HG02571 (cell line): ENCODE results near the gene ARHGEF17.
A peak's percentile ranks its signal among the peaks of the same experiment; 100 is the strongest.

Experiments
- ATAC-seq: cut with Tn5 transposase; IDR thresholded peaks from one replicate; pipeline ENCODE4 v1.9.1; 2021; ENCODE audit warnings: mild to moderate bottlenecking, moderate library complexity; ENCODE audit not compliant: unreplicated experiment

ARHGEF17 gene

DNA sequence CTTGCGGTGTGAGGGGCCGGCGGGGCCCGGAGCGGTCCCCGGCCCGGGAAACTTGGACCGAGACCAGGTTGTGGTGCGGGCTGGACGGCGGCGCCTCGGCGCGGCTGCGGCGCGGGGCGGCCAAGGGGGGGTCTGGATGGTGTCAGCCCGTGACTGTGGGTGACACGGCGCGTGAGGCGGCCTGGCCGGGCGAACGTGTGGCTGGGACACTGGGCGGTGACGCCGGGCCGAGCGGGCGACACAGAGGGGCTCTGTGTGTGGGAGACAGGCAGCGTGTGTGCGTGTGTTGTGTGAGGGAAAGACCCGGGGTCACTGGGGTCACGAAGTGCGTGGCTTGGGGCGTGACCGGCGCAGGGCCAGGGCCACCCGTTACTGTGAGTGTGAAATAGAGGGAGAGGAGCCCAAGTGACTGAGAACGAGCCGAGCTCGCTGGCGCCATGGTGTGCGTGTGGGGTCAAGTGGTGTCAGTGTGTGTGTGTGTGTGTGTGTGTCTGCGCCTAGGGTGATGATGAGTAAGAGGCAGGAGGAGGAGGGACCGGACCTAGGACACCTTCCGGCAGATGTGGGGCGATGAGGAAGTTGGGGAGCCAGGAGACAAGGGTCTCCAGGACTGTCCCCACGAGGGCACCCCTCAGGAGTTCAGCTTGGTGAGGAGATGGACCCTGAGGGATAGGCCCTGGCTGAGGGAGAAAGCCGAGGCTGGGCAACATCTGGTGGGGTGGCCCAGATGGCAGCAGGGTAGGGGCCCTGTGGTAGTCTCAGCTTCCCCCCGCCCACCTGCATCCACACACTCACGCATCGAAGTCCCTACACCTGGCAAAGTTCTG is 68.9 kb downstream of the ARHGEF17 start:
- ATAC-seq = no peak

DNA sequence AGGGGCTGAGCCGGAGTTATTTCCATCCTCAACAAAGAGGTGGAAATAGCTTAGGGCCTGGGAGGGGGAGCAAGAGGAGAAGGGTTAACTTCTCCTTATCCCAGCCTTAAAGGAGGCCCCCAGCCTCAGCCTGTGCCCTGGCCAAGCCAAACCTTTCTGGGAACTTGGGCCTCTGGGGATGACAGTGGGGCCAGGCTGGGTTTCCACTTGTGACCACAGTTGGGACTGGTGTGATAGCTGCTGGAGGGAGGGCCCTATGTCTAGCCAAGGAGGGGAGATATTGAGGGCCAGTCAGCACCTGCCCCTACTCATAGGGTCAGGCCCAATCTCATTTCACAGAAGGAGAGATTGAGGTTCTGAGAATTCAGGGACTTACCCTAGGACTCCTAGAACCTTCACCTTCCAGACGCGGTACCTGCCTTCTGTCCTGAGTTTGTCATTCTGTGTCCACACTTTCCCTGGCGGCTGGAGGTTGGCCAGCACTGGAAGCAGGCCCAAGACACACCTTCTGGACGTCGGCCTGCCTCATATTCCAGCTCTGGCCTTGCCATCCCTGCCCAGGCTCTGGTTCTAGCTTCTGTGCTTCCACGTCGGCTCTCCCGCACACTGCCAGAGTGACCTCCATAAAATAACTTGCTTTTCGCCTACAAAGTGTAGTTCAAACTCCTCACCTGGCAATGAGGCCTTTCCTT is 71.3 kb downstream of the ARHGEF17 start:
- no peak for ATAC-seq

DNA sequence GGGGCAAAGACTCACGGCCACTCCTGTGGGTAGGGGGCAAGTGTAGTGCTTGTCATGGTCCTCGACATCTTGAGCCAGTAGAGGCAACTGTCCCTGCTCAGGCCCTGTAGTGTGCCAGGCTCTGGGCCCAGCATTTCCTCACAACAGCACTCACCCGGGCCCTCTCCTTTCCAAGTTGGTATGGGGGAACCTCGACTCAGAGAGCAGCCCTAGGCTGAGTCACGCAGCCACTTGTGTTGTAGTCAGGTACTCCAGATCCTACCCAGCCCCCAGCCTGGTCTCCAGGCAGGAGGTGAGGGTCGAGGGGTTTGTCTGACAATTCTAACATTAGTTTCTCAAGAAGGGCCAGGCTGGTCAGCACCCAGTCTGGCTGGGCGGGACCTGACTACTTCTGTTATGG is 72.3 kb downstream of the ARHGEF17 start:
- no peak for ATAC-seq

DNA sequence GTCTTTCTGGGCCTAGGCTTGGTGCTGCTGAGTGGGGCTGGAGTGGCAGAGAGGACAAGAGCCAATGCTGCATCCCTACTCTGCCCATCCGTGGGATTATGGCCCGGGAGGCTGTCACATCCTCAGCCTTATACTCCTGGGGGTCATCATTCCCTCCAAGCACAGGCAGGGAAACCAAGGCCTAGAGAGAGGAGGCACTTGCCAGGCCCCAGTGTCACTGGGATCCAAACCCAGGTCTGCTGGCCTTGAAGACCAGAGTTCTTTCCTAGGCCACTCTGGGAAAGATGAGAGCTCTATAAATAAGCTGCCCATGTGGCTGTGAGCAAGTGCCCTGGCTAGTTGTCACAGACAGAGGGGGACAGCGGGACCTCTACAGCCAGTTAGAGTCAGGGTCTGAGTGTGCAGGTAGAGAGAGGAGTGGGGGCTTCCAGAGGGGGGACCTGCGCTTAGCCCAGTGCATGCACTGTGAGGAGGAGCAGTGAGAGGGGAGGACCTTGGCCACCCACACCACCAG is 72.9 kb downstream of the ARHGEF17 start:
- ATAC-seq = no peak

DNA sequence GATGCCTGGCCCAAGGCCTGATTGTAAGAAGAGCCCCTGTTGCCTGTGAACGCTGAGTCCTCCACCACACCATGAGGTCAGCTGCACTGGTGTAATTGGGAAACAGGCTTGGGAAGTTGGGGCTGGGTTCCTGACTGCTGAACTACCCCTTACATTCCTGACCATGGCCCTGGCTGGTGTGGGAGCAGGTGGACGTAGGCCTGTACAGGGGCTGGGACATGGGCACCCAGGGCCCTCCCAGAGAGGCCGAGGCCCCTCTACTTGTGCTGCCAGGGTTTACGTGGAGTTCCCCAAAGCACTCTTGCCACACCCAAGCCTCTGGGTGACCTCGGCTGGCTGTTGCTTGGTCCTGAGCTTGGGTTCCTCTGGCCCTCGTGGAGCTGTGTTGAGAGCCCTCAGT is 73.5 kb downstream of the ARHGEF17 start:
- no peak for ATAC-seq

DNA sequence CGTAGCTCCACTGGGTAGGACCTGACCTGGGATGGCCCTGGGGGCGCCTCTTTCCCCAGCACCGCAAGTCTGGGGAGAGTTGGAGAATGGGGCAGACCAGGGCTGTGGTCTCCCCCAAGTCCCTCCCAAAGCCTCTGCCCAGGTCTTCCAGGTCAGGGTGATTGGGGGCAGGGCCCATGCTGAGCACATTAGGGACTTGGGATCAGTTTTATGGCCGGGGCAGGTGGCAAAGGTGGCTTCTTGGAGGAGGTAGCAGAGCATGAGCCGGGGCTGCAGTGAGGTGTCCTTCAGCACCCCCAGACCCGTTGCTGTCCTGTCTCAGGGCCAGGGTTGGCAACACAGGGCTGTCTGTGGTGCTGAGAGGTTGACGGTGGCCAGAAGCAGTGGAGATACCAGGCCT is 74.1 kb downstream of the ARHGEF17 start:
- no peak for ATAC-seq

DNA sequence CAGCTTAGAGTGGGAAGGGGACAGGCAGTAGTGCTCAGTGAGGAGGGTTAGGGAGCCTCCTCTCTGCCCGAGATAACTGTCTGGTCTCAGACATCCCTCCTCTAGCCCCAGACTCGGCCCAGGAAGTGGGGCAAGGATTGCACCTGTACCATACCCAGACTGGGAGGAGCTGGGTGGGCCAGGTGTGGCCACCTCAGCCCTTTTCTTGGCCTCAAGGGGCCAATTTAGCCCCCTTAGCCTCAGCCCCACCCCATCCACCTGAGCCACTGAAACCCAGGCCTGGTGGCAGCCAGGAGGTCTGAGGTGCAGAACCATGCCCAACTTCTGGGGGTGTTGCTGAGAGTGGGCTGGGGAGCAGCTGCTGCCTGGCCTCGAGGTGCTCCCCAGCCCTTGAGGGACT is 74.7 kb downstream of the ARHGEF17 start:
- ATAC-seq = no peak

DNA sequence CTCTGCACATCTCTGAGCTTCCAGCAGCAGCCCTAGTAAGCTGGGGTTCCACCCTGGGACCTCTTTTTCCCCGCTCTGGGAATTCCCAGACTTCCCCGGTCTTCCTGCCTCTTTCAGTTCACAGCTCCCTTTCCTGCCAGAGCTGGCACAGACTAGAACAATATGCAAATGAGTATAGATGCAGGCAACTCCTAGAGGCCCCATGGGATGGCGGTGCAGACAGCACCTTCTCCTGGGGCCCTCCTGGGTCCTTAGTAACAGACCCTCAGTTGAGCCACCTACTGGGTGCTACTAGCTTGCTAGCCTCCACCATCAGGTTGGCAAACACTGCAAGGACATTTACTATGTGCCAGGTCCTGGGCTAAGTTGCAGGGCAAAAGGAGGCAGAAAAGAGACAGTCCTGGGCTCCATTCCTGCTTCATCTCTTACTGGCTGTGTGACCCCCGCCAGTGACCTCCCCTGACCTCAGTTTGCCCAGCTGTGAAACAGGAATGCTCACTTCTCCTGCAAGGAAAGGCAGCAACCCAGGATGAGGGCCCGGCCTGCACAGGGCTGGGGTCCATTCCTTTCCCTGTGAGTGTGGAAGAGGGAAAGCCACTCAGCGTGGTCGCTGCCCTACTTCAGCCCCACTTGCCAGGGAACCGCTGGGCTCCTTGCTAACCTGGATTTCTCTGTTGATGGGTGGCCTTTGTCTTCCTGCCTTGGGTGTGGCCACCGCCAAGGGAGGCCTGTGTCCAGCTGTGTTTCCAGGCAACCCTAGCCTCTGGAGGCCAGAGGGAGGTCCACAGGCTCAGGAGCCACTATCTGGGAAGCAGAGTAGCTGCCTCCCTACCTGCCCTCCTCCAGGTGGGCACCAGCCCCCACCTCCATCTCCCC is 75.4 kb downstream of the ARHGEF17 start:
- no peak for ATAC-seq

DNA sequence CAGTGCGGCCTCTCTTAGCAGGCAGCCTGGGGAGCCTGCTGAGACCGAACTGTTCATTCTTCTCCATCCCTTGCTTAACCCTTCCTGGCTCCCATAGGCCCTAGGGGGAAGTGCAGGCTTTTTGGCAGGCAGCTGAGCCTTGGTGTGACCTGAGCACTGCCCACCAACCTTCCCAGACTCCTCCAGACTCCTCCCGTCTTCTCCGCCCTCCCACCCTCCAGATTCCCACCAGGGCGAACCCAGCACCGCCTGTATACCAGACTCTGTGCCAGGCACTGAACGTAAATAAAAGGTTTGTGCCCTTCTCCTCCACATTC is 76.0 kb downstream of the ARHGEF17 start:
- no peak for ATAC-seq

DNA sequence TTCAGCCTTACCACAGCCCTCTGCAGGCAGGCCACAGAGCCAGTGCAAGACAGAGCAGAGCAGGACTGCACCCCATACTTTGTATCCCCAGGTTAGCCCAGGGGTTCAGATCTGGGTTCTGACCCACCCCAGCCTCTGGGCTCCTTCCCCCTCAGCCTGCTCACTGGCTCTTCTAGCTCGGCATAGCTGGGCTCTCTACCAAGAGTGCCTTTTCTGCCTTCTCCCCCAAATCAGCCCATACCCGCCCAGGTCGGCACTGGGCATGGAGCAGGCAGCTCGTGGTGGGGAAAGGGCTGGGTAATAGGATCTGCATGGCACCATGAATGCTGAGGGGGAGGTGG is 76.4 kb downstream of the ARHGEF17 start:
- ATAC-seq = no peak

DNA sequence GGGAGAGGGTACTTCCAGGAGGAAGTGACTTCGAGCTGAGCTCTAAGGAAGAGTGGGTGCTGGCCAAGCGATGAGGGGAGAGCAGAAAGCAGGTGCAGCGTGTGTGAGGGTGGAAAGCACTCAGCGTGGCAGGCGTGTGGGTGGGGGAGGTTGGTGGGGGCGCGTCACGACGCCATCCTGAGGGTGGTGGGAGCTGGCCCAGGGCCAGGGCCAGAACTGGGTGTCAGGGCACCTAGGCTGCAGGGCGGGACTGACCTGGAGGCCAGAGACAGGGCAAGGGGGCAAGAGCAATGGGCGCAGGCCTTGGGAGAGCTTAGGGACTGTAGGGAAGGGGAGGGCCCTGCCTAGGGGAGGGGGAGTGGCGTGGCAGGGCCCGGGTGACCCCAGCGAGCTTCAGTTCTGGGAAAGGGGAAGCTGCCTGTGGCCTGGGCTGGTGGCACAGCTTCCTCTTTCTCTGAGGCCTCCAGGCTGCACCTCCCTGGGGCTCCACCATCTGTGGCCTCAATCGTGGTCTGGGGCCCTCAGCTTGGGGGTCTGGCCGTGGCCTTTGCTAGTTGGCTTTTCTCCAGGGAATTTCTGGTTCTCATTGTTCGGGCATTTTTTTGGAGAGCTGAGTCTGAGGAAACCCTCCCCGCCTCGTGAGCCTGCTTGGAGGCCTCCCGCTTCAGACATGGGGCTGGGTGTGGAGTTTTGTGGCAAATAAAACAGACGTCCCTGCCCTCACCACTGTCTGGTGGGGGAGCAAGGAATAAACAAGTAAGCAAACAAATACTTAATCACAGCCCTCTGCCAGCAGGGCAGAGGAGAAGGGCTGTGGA is 77.0 kb downstream of the ARHGEF17 start:
- ATAC-seq = peak; percentile 35

DNA sequence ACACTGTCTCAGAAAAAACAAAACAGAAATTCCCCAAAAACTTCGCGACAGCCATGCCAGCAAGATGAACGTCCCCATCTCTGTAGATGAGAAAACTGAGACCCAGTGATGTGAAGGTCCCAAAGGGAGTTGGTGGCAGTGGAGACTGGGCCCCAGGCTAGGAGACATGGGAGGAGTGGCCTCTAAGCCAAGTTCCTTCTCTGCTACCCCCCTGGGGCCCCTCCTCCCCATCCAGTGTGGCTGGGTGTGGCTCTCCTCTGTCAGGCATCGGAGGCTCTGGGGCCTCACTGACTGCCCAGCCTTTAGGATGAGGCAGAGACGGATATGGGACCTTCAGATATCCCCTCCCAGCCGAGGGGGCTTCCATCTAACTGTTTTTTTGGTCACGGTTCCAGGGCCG is 77.9 kb downstream of the ARHGEF17 start:
- ATAC-seq = no peak

DNA sequence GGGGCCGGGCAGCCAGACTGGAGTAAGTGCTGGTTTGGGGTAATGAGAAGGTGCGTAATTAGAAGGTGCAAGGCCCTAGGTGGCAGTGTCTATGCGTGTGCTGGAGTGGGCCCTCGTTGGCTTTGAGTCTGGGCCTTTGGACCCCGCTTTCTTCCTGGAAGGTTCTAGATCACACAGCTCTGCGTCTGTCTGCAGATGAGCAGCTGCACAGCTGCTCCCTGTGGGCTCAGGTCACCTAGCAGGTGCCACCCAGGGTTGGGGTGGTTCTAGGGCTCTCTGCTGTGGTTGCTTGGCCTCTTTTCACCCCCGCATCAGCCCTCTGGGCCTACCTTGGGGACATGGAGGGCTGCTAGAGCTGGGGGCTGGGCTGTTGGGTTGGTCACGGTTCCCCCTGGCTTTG is 78.5 kb downstream of the ARHGEF17 start:
- ATAC-seq = no peak

DNA sequence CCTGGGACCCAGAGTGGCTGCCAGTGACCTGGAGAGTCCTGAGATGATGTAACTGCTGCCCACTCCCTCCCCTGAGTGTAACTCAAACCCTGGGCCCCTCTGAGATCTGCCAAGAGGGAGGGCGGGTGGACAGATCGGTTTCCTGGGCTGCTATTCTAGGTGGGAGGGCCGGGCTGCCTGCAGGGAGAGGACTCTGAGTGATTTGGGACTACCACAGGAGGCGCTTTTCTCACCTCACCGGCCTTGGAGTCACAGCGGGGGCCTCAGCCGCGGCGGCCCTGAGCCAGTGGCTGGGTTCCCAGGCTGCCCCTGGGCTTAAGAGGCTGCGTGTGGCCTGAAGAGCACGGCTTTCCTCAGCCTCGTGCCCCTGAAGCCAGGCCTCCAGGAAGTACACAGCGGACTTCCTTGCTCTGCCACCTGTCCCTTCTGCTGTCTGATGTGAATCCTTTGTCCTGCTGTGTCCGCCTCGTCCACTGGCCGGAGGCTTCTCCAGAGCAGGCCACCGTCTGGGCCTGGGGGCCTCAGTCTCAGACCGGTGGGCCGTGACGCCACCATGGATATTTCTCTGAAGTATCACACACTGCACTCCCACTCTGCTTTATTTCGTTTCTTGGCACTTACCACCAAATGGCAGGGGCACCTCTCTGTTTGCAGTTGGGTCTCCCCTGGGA is 79.7 kb downstream of the ARHGEF17 start:
- no peak for ATAC-seq

DNA sequence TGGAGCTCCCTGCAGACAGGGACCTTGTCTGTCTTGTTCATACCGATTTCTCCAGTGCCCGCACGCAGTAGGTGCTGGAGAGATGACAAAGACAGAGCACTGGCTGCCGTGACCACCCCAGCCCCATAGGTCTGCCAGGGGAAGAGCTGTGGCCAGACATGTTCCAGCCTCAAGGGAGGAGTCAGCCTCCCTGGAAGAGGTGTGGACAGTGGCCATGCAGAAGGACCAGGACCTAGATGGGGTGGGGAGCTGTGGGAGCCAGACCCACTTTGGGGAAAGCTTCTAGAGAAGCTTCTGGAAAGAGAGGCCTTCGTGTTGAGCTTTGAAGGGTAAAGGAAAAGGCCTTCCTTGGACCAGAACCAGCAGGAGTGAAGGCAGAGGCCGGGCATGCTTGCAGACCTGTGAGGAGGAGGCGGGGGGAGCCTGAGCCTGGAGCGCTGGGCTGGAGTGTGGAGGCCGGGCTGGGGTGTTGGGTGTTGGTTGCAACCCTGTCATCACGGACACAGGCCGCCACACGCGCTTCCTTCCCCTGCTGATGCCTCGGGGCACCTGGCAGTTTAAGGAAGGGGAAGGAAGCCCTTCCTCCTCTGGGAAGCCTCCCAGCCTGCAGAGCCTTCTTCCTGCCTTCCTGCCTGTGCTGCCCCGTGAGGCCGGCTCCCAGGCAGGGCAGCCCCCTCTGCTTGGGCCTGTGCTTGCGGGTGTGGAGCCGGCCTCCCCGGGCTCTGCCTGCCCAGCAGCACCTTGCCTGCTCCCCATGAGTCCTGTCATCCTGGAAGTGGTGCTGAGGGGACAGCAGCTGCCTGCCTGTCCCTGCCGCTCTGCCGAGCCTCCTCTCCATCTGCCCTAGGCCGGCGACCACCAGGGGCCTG is 80.4 kb downstream of the ARHGEF17 start:
- ATAC-seq = no peak

DNA sequence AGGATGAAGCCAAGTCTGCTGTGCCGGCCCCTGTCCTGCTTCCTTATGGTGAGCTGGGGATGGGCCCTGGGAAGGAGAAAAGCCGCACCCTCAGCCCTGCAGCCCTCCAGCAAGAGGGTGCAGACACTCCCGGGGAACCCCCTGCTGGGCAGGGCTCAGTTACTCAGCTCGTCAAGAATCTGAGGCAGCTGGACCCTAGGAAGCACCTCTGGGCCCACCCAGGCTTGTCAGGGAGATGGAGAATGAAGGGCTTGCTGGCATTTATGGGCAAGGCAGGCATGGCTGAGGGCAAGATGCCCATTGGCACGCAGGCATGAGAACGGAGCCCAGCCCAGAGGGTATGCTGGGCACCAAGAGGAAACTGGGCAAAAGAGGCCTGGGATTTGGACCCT is 81.1 kb downstream of the ARHGEF17 start:
- ATAC-seq = no peak

DNA sequence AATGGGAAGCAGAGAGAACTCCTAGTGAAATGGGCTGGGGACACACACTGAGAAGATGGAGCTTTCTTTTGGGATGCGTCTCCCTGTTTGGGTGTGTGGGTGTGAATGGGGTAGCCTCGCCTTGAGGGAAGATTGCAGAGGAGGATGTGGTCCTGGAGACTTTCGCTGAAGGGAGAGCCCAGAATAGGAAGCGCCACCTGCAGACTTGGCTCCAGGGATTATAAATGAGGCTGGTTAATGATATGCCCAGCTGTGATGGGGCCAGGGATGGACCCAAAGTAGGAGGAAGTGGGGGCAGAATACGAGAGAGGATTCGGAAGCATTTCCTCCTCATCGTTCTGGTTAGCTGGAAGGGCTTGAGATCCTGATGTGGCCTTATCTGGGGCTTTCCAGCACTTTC is 81.8 kb downstream of the ARHGEF17 start:
- ATAC-seq = no peak

DNA sequence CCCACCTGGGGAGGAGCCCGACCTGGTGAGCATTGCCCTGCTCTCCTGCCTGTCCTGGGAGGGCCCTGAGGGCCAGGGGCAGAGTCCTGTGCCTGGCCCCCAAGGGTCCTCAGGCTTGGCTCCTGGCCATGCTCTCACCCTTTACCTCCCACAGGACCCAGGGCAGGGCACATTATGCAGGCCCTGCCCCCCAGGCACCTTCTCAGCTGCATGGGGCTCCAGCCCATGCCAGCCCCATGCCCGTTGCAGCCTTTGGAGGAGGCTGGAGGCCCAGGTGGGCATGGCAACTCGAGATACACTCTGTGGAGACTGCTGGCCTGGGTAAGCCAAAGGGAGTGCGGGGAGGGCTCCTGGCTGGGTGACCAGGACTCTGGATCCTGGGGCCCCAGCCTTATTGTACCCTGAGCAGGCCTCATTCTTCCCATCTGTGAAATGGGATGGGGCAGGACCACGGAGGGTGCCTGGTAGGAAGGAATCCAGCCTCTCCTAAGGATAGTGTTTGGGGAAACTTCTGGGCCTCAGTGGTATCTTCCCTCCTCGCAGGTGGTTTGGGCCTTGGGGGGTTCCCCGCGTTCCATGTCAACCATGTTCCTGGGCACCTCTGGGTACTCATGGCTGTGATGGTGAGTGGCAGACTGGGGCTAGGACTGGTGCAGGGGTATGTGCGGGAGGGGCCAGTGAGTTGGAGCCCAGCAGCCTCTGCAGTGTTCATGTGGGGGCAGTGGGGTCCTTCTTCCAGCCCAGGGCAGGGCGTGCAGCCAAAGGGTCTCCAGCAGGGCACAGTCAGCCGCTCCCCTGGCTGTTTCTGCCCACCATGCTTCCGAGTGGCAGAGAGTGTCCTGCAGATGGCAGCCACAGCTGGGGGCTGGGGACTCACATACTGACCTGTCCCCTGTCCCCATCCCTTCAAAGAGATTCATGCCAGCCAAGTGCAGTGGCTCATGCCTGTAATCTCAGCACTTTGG is 82.8 kb downstream of the ARHGEF17 start:
- ATAC-seq = no peak
